ENCODE measurements around the gene PARD3B.

PARD3B gene

DNA sequence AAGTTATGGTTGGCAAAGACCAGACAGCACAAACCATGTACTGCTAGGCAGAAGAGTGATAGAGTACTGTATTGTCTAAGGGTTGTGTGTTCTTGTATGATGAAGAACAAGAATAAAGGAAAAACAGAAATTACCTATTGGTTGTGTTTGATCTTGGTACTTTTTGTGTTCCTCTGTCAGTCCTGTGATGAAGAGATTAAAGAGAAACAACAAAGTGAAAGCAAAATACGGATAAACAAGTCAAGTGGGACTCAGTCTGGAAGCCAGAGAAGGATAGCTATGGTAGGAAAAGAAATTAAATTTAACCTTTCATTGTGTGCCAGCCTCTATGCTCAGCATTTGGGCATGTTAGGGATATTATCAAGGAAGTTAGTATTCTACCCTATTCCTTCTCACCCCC lies 413.1 kb downstream of the PARD3B start:
- no peak for DNase-seq (ENCODE audit: low spot score)

DNA sequence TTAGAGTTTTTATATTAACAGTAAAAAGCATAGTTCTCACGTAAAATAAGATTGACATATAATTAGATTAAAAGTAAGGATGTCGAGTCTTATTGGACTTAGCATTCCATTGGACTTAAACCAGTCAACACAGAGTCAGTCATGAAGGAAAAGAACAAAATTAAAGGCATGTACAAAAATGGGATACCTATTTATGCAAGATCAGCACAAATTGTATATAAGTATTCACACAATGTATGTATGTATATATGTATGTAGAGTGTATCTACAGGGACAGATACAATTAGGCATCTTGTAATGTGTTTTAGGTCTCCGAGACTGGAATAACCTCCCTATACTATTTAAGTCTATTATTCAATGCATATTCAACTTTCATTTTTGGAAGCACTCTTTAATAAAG lies 419.1 kb downstream of the PARD3B start:
- DNase-seq (ENCODE audit: low spot score) = no peak

DNA sequence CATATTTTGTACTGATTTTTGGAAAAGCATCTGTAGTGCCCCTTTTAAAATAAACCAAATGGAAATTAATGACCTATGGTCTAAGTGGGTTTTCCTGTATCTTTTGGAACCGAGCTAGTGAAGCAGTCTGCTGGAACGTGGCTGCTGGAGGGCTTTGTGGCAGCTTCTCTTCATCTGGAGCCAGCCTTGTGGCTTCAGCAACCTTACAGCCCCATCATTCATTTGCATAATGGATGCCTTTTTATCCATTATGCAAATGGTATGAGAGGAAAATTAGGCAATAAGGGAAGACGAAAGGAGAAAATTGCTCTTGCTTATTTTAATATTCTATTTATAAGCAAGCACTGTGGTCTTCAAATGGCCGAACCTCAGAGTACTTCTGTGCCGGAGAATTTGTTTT lies 421.0 kb downstream of the PARD3B start:
- DNase-seq (ENCODE audit: low spot score) = no peak

- DNase-seq (ENCODE audit: low spot score) = peak; percentile 84
Observed at GRCh38 chr2:204967199-204967960, 422.1 kb downstream of the PARD3B start.

GRCh38 chr2:204971206-204971907 lies 426.1 kb downstream of the PARD3B start:
- peak; percentile 37 for DNase-seq (ENCODE audit: low spot score)

- no peak for DNase-seq (ENCODE audit: low spot score)
Observed at GRCh38 chr2:204972161-204972560, 426.9 kb downstream of the PARD3B start.

- DNase-seq (ENCODE audit: low spot score) = no peak
Observed at GRCh38 chr2:204972606-204973336, 427.5 kb downstream of the PARD3B start.

DNA sequence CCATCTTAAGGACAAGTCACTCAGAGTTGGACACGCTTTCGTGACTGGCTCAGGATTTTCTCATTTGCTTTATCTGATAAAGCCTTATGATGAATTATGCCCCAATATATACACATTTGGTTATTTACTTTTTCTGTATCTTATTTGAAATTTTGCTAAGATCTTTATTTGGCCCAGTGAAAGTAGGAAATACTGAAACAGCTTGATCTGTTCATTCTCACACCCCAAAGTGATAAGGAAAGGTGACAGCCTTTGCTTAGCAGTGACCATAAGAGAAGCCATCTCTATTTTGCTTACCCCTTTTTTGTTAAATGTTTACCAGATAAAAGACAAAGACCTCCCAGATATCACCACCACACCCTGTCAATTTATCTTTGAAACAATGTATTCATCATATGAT lies 428.3 kb downstream of the PARD3B start:
- DNase-seq (ENCODE audit: low spot score) = no peak

- no peak for DNase-seq (ENCODE audit: low spot score)
Observed at GRCh38 chr2:204974487-204974886, 429.2 kb downstream of the PARD3B start.

GRCh38 chr2:204977914-204978313 lies 432.6 kb downstream of the PARD3B start:
- no peak for DNase-seq (ENCODE audit: low spot score)

- DNase-seq (ENCODE audit: low spot score) = no peak
Observed at GRCh38 chr2:204982303-204982702, 437.0 kb downstream of the PARD3B start.

GRCh38 chr2:204984518-204984917 lies 439.2 kb downstream of the PARD3B start:
- no peak for DNase-seq (ENCODE audit: low spot score)

- no peak for DNase-seq (ENCODE audit: low spot score)
Observed at GRCh38 chr2:204986641-204987040, 441.4 kb downstream of the PARD3B start.

DNA sequence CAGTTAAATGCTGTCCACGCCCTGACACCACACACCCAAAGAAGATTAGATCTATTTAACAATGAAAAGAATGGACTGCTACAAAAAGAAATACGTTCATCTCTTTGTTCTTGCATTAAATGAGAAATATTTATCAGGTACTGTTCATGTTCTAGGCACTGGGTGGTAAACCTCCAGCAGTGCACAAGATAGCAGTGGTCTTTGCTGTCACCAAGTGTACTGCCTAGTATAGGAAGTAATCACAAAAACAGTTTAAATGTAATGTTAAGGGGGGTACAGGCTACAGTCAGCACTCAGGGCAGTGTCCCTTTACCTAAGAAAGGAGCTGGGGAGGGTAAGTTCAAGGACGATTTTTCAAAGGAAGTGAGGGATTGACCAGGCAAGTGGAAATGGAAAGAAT lies 443.6 kb downstream of the PARD3B start:
- no peak for DNase-seq (ENCODE audit: low spot score)

- DNase-seq (ENCODE audit: low spot score) = no peak
Observed at GRCh38 chr2:204989877-204990276, 444.6 kb downstream of the PARD3B start.

- DNase-seq (ENCODE audit: low spot score) = no peak
Observed at GRCh38 chr2:205001300-205001966, 456.2 kb downstream of the PARD3B start.

DNA sequence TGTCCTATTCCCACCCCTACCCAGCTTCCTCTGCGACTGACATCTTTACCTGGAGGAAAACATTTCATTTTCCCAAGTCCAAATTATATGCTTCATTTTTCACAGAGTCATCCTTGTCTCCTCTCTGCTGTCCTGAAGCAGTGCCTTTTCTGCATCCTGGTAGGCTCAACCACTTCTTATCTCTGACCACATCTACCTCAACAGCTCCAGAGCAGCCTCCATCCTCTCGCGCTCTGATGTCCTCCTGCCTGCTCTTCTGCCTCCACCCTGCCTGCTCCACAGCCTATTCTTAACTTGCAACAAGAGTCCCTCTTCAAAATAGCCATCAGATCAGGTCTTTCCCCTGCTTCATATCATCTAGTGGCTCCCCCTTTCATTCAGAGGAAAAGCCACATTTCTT lies 457.1 kb downstream of the PARD3B start:
- DNase-seq (ENCODE audit: low spot score) = peak; percentile 21

DNA sequence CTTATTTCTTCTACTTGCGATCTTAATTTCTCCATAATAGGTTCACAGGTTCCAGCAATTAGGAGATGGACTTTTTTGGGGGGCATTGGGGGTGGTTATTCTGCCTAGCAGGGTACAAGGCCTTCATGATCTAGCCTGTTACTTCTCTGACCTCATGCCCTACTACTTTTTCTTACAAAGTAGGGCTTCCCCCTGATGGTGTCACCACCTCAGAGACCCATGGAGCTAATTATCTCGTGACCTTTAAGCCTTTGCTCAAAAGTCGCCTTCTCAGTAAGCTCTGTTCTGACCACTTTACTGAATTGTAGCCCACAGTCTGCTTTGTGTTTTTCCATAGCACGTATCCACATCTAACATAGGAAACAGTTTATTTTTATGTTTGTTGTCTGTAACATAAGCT lies 458.0 kb downstream of the PARD3B start:
- no peak for DNase-seq (ENCODE audit: low spot score)

DNA sequence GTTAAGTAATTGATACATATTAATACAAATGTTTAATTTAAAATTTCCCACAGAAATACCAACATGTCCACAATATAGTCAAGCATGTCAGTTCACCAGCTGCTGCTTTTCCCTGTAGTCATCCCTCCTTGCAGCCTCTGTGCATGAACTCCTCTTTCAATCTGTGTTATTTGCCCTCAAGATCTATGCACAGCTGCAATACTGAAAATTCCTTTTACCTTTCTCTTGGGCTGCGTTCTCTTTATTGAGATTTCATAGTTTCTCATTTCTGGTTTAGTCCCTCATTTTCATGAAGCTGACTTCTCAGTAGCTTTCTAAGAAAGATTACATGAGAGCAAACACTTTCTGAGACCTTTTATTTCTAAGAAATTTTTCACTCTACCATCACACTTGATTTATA lies 464.9 kb downstream of the PARD3B start:
- DNase-seq (ENCODE audit: low spot score) = no peak

DNA sequence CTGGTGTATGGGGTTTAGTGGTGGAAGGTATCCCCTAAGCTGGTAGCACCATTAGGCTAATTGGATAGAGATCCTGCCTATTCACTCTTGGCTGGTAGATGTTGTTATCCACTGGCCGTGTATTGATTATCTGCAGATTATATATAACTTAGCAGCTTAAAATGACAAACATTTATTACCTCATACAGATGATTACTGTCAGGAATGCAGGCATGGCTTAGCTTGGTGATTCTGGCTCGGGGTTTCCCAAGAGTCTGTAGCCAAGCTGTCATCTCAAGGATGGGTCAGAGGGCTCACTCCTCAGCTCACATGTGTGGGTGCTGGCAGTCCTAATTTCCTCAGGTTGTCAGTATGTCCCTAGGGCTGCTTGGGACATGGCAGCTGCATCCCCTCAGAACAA lies 465.8 kb downstream of the PARD3B start:
- DNase-seq (ENCODE audit: low spot score) = no peak

GRCh38 chr2:205012961-205013360 lies 467.7 kb downstream of the PARD3B start:
- DNase-seq (ENCODE audit: low spot score) = no peak

DNA sequence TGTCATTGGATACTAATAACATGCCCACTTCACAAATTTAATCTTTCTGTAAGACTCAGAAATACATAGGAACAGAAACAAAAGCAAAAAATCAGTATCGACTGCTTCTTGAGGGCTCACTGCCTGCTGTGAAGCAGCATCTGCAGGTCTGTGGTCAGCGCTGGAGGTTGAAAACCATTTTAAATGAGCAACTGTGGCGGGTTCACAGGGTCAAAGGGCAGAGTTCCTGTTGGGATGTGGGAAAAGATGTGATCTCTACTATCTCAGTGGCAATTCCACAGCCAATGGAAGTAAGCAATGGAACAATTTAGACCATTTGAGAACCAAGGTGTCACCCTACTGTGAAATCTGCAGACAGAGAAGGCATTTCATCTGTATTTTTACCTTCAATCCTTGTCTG lies 468.3 kb downstream of the PARD3B start:
- DNase-seq (ENCODE audit: low spot score) = no peak

Data from CD4-positive, alpha-beta T cell treated with Interleukin-6 at 100 ng/mL for 8 hours (primary cell).